Fibroblast of pulmonary artery (primary cell): ENCODE results near the gene MKS1.

Experiments used
- DNase-seq: peaks from one replicate; pipeline ENCODE4 v3.0.0-alpha.2; 2010; ENCODE audit warnings: low read depth
- H3K4me3 ChIP-seq: replicated peaks from 2 replicates; pipeline ENCODE4 v1.5.1; 2011; ENCODE audit warnings: low read depth, mild to moderate bottlenecking, control low read depth, low read length, moderate library complexity
- CTCF ChIP-seq: IDR thresholded peaks from 2 replicates; pipeline ENCODE4 v1.5.1; 2011; ENCODE audit warnings: mild to moderate bottlenecking, control low read depth, low read length, inconsistent platforms; ENCODE audit errors: missing control alignments

The MKS1 gene

GRCh38 chr17:58172369-58173071 is 46.5 kb downstream of the MKS1 start:
- H3K4me3 ChIP-seq = no peak overlapping the region
- peak; percentile 35 for TF ChIP-seq CTCF
- peak; percentile 17 for DNase-seq

GRCh38 chr17:58170622-58171021 is 48.4 kb downstream of the MKS1 start:
- DNase-seq = no peak
- no peak for TF ChIP-seq CTCF
- no peak overlapping the region for H3K4me3 ChIP-seq

- no peak for DNase-seq
- no peak for TF ChIP-seq CTCF
- H3K4me3 ChIP-seq = no peak within 1 kb of the TSS
Measured at GRCh38 chr17:58166682-58167081, 52.4 kb downstream of the MKS1 start, which contains the start of gene OR4D2. Gene OR4D2 (plus strand): TSS chr17:58166982. CDS start chr17:58169656, 2,674 bp downstream.

- TF ChIP-seq CTCF = no peak
- H3K4me3 ChIP-seq = no peak overlapping the region
- DNase-seq = no peak
Measured at GRCh38 chr17:58165981-58166380, 53.1 kb downstream of the MKS1 start.

GRCh38 chr17:58161566-58161965 is 57.5 kb downstream of the MKS1 start:
- no peak overlapping the region for H3K4me3 ChIP-seq
- no peak for DNase-seq
- no peak for TF ChIP-seq CTCF

GRCh38 chr17:58158181-58158580 is 60.9 kb downstream of the MKS1 start:
- no peak overlapping the region for H3K4me3 ChIP-seq
- DNase-seq = no peak
- TF ChIP-seq CTCF = no peak
